Measurements from ENCODE around the gene APOL3.
A peak's percentile ranks its signal among the peaks of the same experiment; 100 is the strongest.
"Not testable (repeated sequence)": the region's sequence is repeated elsewhere in the genome, so short reads cannot be mapped to it uniquely, and the experiment has no call there.

APOL3 gene

GRCh38 chr22:36166086-36166485 lies 5.5 kb upstream of the APOL3 start:
- Mint-ChIP-seq H3K4me3 (peak overlapping the region; percentile 1), H3K27me3 (no peaks in the 10 kb centered on the region), H3K9me3 (no peaks in the 10 kb centered on the region), H3K4me1 (peaks cover 56% of the 10 kb centered on the region), H3K27ac (ENCODE audit: low read depth) (peak overlapping the region; percentile 45), H3K36me3 (ENCODE audit: insufficient read depth) (peaks cover 16% of the 10 kb centered on the region)
- no peak for DNase-seq (ENCODE audit: low spot score in 2 of 2)
- no peak for ATAC-seq (replicated peaks; ENCODE audit: extremely low read depth, poor library complexity, severe bottlenecking)

- Mint-ChIP-seq H3K4me3 (no peak overlapping the region), H3K9me3 (no peaks in the 10 kb centered on the region), H3K4me1 (peaks cover 65% of the 10 kb centered on the region), H3K27ac (ENCODE audit: low read depth) (peak overlapping the region; percentile 45), H3K27me3 (no peaks in the 10 kb centered on the region), H3K36me3 (ENCODE audit: insufficient read depth) (peaks cover 22% of the 10 kb centered on the region)
- DNase-seq (ENCODE audit: low spot score in 2 of 2) = no peak
- no peak for ATAC-seq (replicated peaks; ENCODE audit: extremely low read depth, poor library complexity, severe bottlenecking)
Measured at GRCh38 chr22:36165141-36165540, 4.6 kb upstream of the APOL3 start.

GRCh38 chr22:36164621-36165020 lies 4.1 kb upstream of the APOL3 start:
- Mint-ChIP-seq H3K36me3 (ENCODE audit: insufficient read depth) (peaks cover 24% of the 10 kb centered on the region), H3K27me3 (no peaks in the 10 kb centered on the region), H3K4me3 (no peak overlapping the region), H3K4me1 (peaks cover 71% of the 10 kb centered on the region), H3K27ac (ENCODE audit: low read depth) (peak overlapping the region; percentile 45), H3K9me3 (no peaks in the 10 kb centered on the region)
- ATAC-seq (replicated peaks; ENCODE audit: extremely low read depth, poor library complexity, severe bottlenecking) (no peak), DNase-seq (ENCODE audit: low spot score in 2 of 2) (no peak)

- H3K27me3 Mint-ChIP-seq = no peaks in the 10 kb centered on the region
- H3K4me3 Mint-ChIP-seq = peak overlapping the region; percentile 45
- H3K36me3 Mint-ChIP-seq (ENCODE audit: insufficient read depth) = peaks cover 31% of the 10 kb centered on the region
- peak overlapping the region; percentile 99 for H3K27ac Mint-ChIP-seq (ENCODE audit: low read depth)
- H3K4me1 Mint-ChIP-seq = peaks cover 82% of the 10 kb centered on the region
- no peak for ATAC-seq (replicated peaks; ENCODE audit: extremely low read depth, poor library complexity, severe bottlenecking)
- H3K9me3 Mint-ChIP-seq = no peaks in the 10 kb centered on the region
- DNase-seq (ENCODE audit: low spot score in 2 of 2) = no peak
Measured at GRCh38 chr22:36163497-36163896, 2.9 kb upstream of the APOL3 start.

- Mint-ChIP-seq H3K9me3 (no peaks in the 10 kb centered on the region), H3K27me3 (no peaks in the 10 kb centered on the region), H3K27ac (ENCODE audit: low read depth) (peak overlapping the region; percentile 99), H3K36me3 (ENCODE audit: insufficient read depth) (peaks cover 34% of the 10 kb centered on the region), H3K4me1 (peaks cover 84% of the 10 kb centered on the region), H3K4me3 (peak overlapping the region; percentile 97)
- DNase-seq (ENCODE audit: low spot score in 2 of 2) = peak in 1 of 2 donors; percentile 62
- ATAC-seq (replicated peaks; ENCODE audit: extremely low read depth, poor library complexity, severe bottlenecking) = peak; percentile 63
Measured at GRCh38 chr22:36162127-36163034, 1.8 kb upstream of the APOL3 start.

GRCh38 chr22:36161793-36162126 lies 1.2 kb upstream of the APOL3 start:
- peak overlapping the region; percentile 99 for H3K27ac Mint-ChIP-seq (ENCODE audit: low read depth)
- peak; percentile 37 for ATAC-seq (replicated peaks; ENCODE audit: extremely low read depth, poor library complexity, severe bottlenecking)
- not testable (repeated sequence) for DNase-seq (ENCODE audit: low spot score in 2 of 2); H3K27me3 Mint-ChIP-seq; H3K9me3 Mint-ChIP-seq
- H3K36me3 Mint-ChIP-seq (ENCODE audit: insufficient read depth) = peaks cover 38% of the 10 kb centered on the region
- peak overlapping the region; percentile 97 for H3K4me3 Mint-ChIP-seq
- H3K4me1 Mint-ChIP-seq = peaks cover 84% of the 10 kb centered on the region

- Mint-ChIP-seq H3K9me3 (no peaks in the 10 kb centered on the region), H3K27me3 (no peaks in the 10 kb centered on the region), H3K27ac (ENCODE audit: low read depth) (peak overlapping the region; percentile 99), H3K4me1 (peaks cover 94% of the 10 kb centered on the region), H3K4me3 (peak overlapping the region; percentile 97), H3K36me3 (ENCODE audit: insufficient read depth) (peaks cover 45% of the 10 kb centered on the region)
- DNase-seq (ENCODE audit: low spot score in 2 of 2) (peak in 1 of 2 donors; percentile 47), ATAC-seq (replicated peaks; ENCODE audit: extremely low read depth, poor library complexity, severe bottlenecking) (peak; percentile 25)
Measured at GRCh38 chr22:36156515-36157419, 3.8 kb downstream of the APOL3 start.

GRCh38 chr22:36156119-36156514 lies 4.4 kb downstream of the APOL3 start:
- ATAC-seq (replicated peaks; ENCODE audit: extremely low read depth, poor library complexity, severe bottlenecking) (no peak), DNase-seq (ENCODE audit: low spot score in 2 of 2) (no peak)
- peak overlapping the region; percentile 97 for H3K4me3 Mint-ChIP-seq
- H3K9me3 Mint-ChIP-seq = no peaks in the 10 kb centered on the region
- H3K27ac Mint-ChIP-seq (ENCODE audit: low read depth) = peak overlapping the region; percentile 99
- H3K4me1 Mint-ChIP-seq = peaks cover 94% of the 10 kb centered on the region
- no peaks in the 10 kb centered on the region for H3K27me3 Mint-ChIP-seq
- H3K36me3 Mint-ChIP-seq (ENCODE audit: insufficient read depth) = peaks cover 47% of the 10 kb centered on the region

- ATAC-seq (replicated peaks; ENCODE audit: extremely low read depth, poor library complexity, severe bottlenecking) (no peak), DNase-seq (ENCODE audit: low spot score in 2 of 2) (no peak)
- peak overlapping the region; percentile 97 for H3K4me3 Mint-ChIP-seq
- no peaks in the 10 kb centered on the region for H3K27me3 Mint-ChIP-seq
- H3K27ac Mint-ChIP-seq (ENCODE audit: low read depth) = peak overlapping the region; percentile 99
- H3K36me3 Mint-ChIP-seq (ENCODE audit: insufficient read depth) = peaks cover 47% of the 10 kb centered on the region
- H3K4me1 Mint-ChIP-seq = peaks cover 94% of the 10 kb centered on the region
- H3K9me3 Mint-ChIP-seq = no peaks in the 10 kb centered on the region
Measured at GRCh38 chr22:36155702-36156101, 4.9 kb downstream of the APOL3 start.

- Mint-ChIP-seq H3K27me3 (no peaks in the 10 kb centered on the region), H3K27ac (ENCODE audit: low read depth) (peak overlapping the region; percentile 99), H3K4me3 (peak overlapping the region; percentile 97), H3K4me1 (peaks cover 93% of the 10 kb centered on the region), H3K36me3 (ENCODE audit: insufficient read depth) (peaks cover 44% of the 10 kb centered on the region), H3K9me3 (no peaks in the 10 kb centered on the region)
- ATAC-seq (replicated peaks; ENCODE audit: extremely low read depth, poor library complexity, severe bottlenecking) = no peak
- no peak for DNase-seq (ENCODE audit: low spot score in 2 of 2)
Measured at GRCh38 chr22:36154423-36154945, 6.1 kb downstream of the APOL3 start.

- DNase-seq (ENCODE audit: low spot score in 2 of 2) = no peak
- peak overlapping the region; percentile 21 for H3K4me3 Mint-ChIP-seq
- no peaks in the 10 kb centered on the region for H3K27me3 Mint-ChIP-seq
- peak overlapping the region; percentile 99 for H3K27ac Mint-ChIP-seq (ENCODE audit: low read depth)
- H3K4me1 Mint-ChIP-seq = peaks cover 89% of the 10 kb centered on the region
- H3K36me3 Mint-ChIP-seq (ENCODE audit: insufficient read depth) = peaks cover 44% of the 10 kb centered on the region
- ATAC-seq (replicated peaks; ENCODE audit: extremely low read depth, poor library complexity, severe bottlenecking) = no peak
- no peaks in the 10 kb centered on the region for H3K9me3 Mint-ChIP-seq
Measured at GRCh38 chr22:36153501-36154422, 6.8 kb downstream of the APOL3 start.

- not testable (repeated sequence) for DNase-seq (ENCODE audit: low spot score in 2 of 2); ATAC-seq (replicated peaks; ENCODE audit: extremely low read depth, poor library complexity, severe bottlenecking); H3K27me3 Mint-ChIP-seq; H3K4me3 Mint-ChIP-seq; H3K9me3 Mint-ChIP-seq
- Mint-ChIP-seq H3K4me1 (peaks cover 89% of the 10 kb centered on the region), H3K27ac (ENCODE audit: low read depth) (peak overlapping the region; percentile 99), H3K36me3 (ENCODE audit: insufficient read depth) (peaks cover 48% of the 10 kb centered on the region)
Measured at GRCh38 chr22:36152821-36153220, 7.7 kb downstream of the APOL3 start.

Measured in central memory CD8-positive, alpha-beta T cell (primary cell).